Measurements from ENCODE around the gene LENG1.
A peak's percentile ranks its signal among the peaks of the same experiment; 100 is the strongest.
"Not testable (repeated sequence)": the region's sequence is repeated elsewhere in the genome, so short reads cannot be mapped to it uniquely, and the experiment has no call there.

Gene LENG1

GRCh38 chr19:54207193-54207592, 47.7 kb upstream of the LENG1 start:
- CTCF ChIA-PET: interaction anchor here (0.5 to 1.3 kb wide), 2 partner anchors 18 to 60 kb away, joined by 3 to 4 read pairs; partner anchors contain the start of gene MBOAT7
- not testable (repeated sequence) for H3K4me3 ChIP-seq (ENCODE audit: low read depth, low read length); H3K9me3 ChIP-seq (ENCODE audit: control insufficient read depth, insufficient read depth, low read depth, low read length); H3K27ac ChIP-seq (ENCODE audit: extremely low read depth, low read depth, low read length)
- POLR2A ChIA-PET: interaction anchor here (1.1 to 9.1 kb wide), 2 partner anchors 8 to 17 kb away, joined by 7 to 152 read pairs; partner anchors contain the start of genes MBOAT7 and TSEN34
- H3K36me3 ChIP-seq (ENCODE audit: control insufficient read depth in 2 of 2, insufficient read depth in 1 of 2, low read length in 2 of 2): peaks cover 48 to 72% of the 10 kb centered on the region in 2 experiments
- H3K4me1 ChIP-seq (ENCODE audit: control insufficient read depth, insufficient read depth, low read length): peaks cover 29% of the 10 kb centered on the region

DNA sequence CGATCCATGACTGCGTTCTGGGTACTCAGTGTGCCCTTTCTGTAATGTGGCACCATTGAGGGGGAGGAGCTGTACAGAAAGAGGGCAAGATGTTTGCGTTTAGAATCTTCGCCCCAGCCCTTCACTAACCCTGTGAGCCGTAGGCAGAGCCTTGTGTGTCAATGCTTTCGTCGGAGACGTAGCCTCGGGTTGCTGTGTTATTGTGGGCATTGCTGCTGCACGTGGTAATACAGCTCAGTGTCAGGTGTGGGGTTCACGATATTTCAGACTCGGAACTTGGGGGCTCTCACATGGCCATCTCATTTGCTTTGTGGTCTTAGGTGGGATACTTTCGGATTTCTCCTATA, 47.3 kb upstream of the LENG1 start:
- TF ChIP-seq ZNF544 (tag by site-specific recombination; IDR thresholded peaks at IDR 0.05) (no peak), ZNF626 (tag by site-specific recombination; IDR thresholded peaks at IDR 0.05) (no peak), ZBTB20 (tag by site-specific recombination; IDR thresholded peaks at IDR 0.05) (no peak), OVOL3 (tag by site-specific recombination; IDR thresholded peaks at IDR 0.05) (no peak), ELK4 (IDR thresholded peaks at IDR 0.05; ENCODE audit: borderline replicate concordance, low read depth, low read length) (no peak), ZNF132 (tag by site-specific recombination; IDR thresholded peaks at IDR 0.05; ENCODE audit: borderline replicate concordance) (no peak), ZNF121 (tag by site-specific recombination; IDR thresholded peaks at IDR 0.05) (no peak), ZNF140 (tag by site-specific recombination; IDR thresholded peaks at IDR 0.05) (no peak), KLF7 (tag by site-specific recombination; IDR thresholded peaks at IDR 0.05; ENCODE audit: borderline replicate concordance) (no peak), ZNF561 (tag by site-specific recombination; IDR thresholded peaks at IDR 0.05; ENCODE audit: borderline replicate concordance) (no peak), ZNF600 (tag by site-specific recombination; IDR thresholded peaks at IDR 0.05) (no peak), PRDM4 (tag by site-specific recombination; IDR thresholded peaks at IDR 0.05) (no peak), YY1 (tag by site-specific recombination; IDR thresholded peaks at IDR 0.05) (no peak)
- Histone ChIP-seq H3K36me3 (ENCODE audit: control insufficient read depth in 2 of 2, insufficient read depth in 1 of 2, low read length in 2 of 2) (peaks cover 52 to 76% of the 10 kb centered on the region in 2 experiments), H3K4me3 (ENCODE audit: low read depth, low read length) (no peak overlapping the region), H3K27ac (ENCODE audit: extremely low read depth, low read depth, low read length) (no peak overlapping the region), H3K9me3 (ENCODE audit: control insufficient read depth, insufficient read depth, low read depth, low read length) (no peaks in the 10 kb centered on the region), H3K4me1 (ENCODE audit: control insufficient read depth, insufficient read depth, low read length) (peaks cover 33% of the 10 kb centered on the region)
- ChIA-PET POLR2A (interaction anchor here (1.3 to 9.1 kb wide), 2 partner anchors 12 to 16 kb away, joined by 3 to 152 read pairs; partner anchors contain the start of genes MBOAT7 and TSEN34), CTCF (interaction anchor here (1.7 kb wide), 1 partner anchor 61 kb away, joined by 7 read pairs; no protein-coding TSS in a partner anchor)

DNA sequence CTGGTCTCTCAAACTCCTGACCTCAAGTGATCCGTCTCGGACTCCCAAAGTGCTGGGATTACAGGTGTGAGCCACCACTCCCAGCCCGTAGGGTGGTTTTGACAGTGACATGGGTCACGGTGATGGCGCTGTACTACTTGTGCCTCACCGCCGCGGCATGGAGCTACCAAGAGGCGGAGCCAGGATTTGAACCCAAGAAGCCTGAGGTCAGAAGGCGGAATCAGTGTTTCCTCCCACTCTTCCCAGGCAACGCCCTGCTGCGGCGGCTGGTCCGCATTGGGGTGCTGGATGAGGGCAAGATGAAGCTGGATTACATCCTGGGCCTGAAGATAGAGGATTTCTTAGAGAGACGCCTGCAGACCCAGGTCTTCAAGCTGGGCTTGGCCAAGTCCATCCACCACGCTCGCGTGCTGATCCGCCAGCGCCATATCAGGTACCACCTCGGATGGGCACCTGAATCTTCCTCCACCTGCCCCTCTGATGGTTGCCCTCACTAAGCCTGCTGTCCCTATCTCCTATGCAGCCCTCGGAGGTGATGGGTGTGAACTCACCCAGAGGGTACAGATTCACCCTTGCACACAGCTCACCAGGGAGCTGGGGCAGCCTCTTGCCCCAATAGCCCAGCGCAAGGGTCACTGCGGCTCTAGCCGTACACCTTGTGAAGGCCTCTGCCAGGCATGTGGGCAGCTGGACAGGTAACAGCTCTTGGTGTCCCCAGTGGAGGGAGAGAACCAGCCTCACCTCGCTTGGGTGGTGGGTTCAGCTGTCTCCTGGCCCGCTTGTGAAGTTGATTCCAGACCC, 46.7 kb upstream of the LENG1 start:
- ChIA-PET CTCF (interaction anchor here (0.5 to 1.7 kb wide), 4 partner anchors 15 to 61 kb away, joined by 4 to 7 read pairs (median 5); partner anchors contain the start of gene TSEN34), POLR2A (interaction anchor here (1.3 to 9.1 kb wide), 2 partner anchors 11 to 16 kb away, joined by 3 to 152 read pairs; partner anchors contain the start of genes MBOAT7 and TSEN34)
- no peak overlapping the region for H3K27ac ChIP-seq (ENCODE audit: extremely low read depth, low read depth, low read length)
- TF ChIP-seq KLF1 (tag by site-specific recombination; IDR thresholded peaks at IDR 0.05): 0 out of 2 replicates have a peak, but pooled peaks have one; percentile 22
- no peak for TF ChIP-seq ZNF140 (tag by site-specific recombination; IDR thresholded peaks at IDR 0.05)
- peaks cover 36% of the 10 kb centered on the region for H3K4me1 ChIP-seq (ENCODE audit: control insufficient read depth, insufficient read depth, low read length)
- no peaks in the 10 kb centered on the region for H3K9me3 ChIP-seq (ENCODE audit: control insufficient read depth, insufficient read depth, low read depth, low read length)
- no peak overlapping the region for H3K4me3 ChIP-seq (ENCODE audit: low read depth, low read length)
- peaks cover 54 to 79% of the 10 kb centered on the region in 2 experiments for H3K36me3 ChIP-seq (ENCODE audit: control insufficient read depth in 2 of 2, insufficient read depth in 1 of 2, low read length in 2 of 2)
